Activated T-helper 17 cell treated with anti-CD3 and anti-CD28 coated beads, Interleukin-2, amount 50 U/mL, for 72 hours (primary cell): ENCODE measurements around the gene PARL. TPM values are rescaled to one million over a fixed set of nuclear protein-coding genes. Genes with fewer than 3 reads are reported as not detected.

Experiments
- ATAC-seq: fragments of 150-1000 bp; cut with Tn5 transposase; replicated peaks from 2 replicates; pipeline ENCODE4 v1.10.0; 2021; ENCODE audit warnings: mild to moderate bottlenecking, moderate library complexity
- H3K27ac Mint-ChIP-seq: one replicate; pipeline ENCODE4 v1.8.0; 2022; ENCODE audit warnings: mixed read lengths
- H3K27me3 Mint-ChIP-seq: one replicate; pipeline ENCODE4 v1.8.0; 2022; ENCODE audit warnings: mixed read lengths
- H3K36me3 Mint-ChIP-seq: one replicate; pipeline ENCODE4 v1.8.0; 2022; ENCODE audit warnings: low read depth, mild to moderate bottlenecking, mixed read lengths
- H3K4me1 Mint-ChIP-seq: one replicate; pipeline ENCODE4 v1.8.0; 2022; ENCODE audit warnings: mixed read lengths
- H3K4me3 Mint-ChIP-seq: one replicate; pipeline ENCODE4 v1.8.0; 2022; ENCODE audit warnings: mild to moderate bottlenecking, mixed read lengths
- H3K9me3 Mint-ChIP-seq: one replicate; pipeline ENCODE4 v1.8.0; 2022; ENCODE audit warnings: mixed read lengths
- total RNA-seq, 2 donors: library from RNA; stranded (reverse); gene quantifications; one replicate each; pipeline ENCODE4 v1.2.3, GENCODE V29; 2022

PARL gene
- total RNA-seq, 2 donors from 2014 or later, result 78.9 to 97.6 TPM

- Mint-ChIP-seq H3K27me3 (peaks cover 4% of the 10 kb centered on the region), H3K4me1 (peaks cover 7% of the 10 kb centered on the region), H3K9me3 (no peaks in the 10 kb centered on the region), H3K4me3 (peak overlapping the region; percentile 84), H3K36me3 (peaks cover 20% of the 10 kb centered on the region), H3K27ac (no peak overlapping the region)
- ATAC-seq, result peak; percentile 48
Observed at GRCh38 chr3:183824761-183825455, 59.8 kb downstream of the PARL start.

GRCh38 chr3:183823963-183824362, 60.7 kb downstream of the PARL start:
- ATAC-seq, result no peak
- peaks cover 4% of the 10 kb centered on the region for H3K27me3 Mint-ChIP-seq
- H3K27ac Mint-ChIP-seq, result peak overlapping the region; percentile 62
- peak overlapping the region; percentile 84 for H3K4me3 Mint-ChIP-seq
- H3K36me3 Mint-ChIP-seq, result peaks cover 16% of the 10 kb centered on the region
- H3K4me1 Mint-ChIP-seq, result peaks cover 7% of the 10 kb centered on the region
- H3K9me3 Mint-ChIP-seq, result no peaks in the 10 kb centered on the region

- no peak for ATAC-seq
- H3K4me3 Mint-ChIP-seq, result no peak overlapping the region
- H3K36me3 Mint-ChIP-seq, result peaks cover 14% of the 10 kb centered on the region
- H3K4me1 Mint-ChIP-seq, result peaks cover 7% of the 10 kb centered on the region
- no peak overlapping the region for H3K27ac Mint-ChIP-seq
- peaks cover 4% of the 10 kb centered on the region for H3K27me3 Mint-ChIP-seq
- no peaks in the 10 kb centered on the region for H3K9me3 Mint-ChIP-seq
Observed at GRCh38 chr3:183822631-183823030, 62.0 kb downstream of the PARL start.

- Mint-ChIP-seq H3K27me3 (peaks cover 4% of the 10 kb centered on the region), H3K4me3 (no peak overlapping the region), H3K36me3 (peaks cover 24% of the 10 kb centered on the region), H3K9me3 (no peaks in the 10 kb centered on the region), H3K27ac (no peak overlapping the region), H3K4me1 (peaks cover 7% of the 10 kb centered on the region)
- ATAC-seq, result no peak
Observed at GRCh38 chr3:183819831-183820230, 64.8 kb downstream of the PARL start.

- no peaks in the 10 kb centered on the region for H3K27me3 Mint-ChIP-seq
- H3K36me3 Mint-ChIP-seq, result peaks cover 24% of the 10 kb centered on the region
- H3K4me3 Mint-ChIP-seq, result no peak overlapping the region
- no peak overlapping the region for H3K27ac Mint-ChIP-seq
- no peak for ATAC-seq
- peaks cover 7% of the 10 kb centered on the region for H3K4me1 Mint-ChIP-seq
- no peaks in the 10 kb centered on the region for H3K9me3 Mint-ChIP-seq
Observed at GRCh38 chr3:183818706-183819624, 65.7 kb downstream of the PARL start.

- ATAC-seq, result no peak
- H3K9me3 Mint-ChIP-seq, result no peaks in the 10 kb centered on the region
- H3K27ac Mint-ChIP-seq, result no peak overlapping the region
- H3K27me3 Mint-ChIP-seq, result no peaks in the 10 kb centered on the region
- no peak overlapping the region for H3K4me3 Mint-ChIP-seq
- peaks cover 5% of the 10 kb centered on the region for H3K4me1 Mint-ChIP-seq
- peaks cover 25% of the 10 kb centered on the region for H3K36me3 Mint-ChIP-seq
Observed at GRCh38 chr3:183818041-183818620, 66.5 kb downstream of the PARL start.

- Mint-ChIP-seq H3K9me3 (no peaks in the 10 kb centered on the region), H3K27ac (peak overlapping the region; percentile 28)
Observed at GRCh38 chr3:183817639-183818038, 67.0 kb downstream of the PARL start.

GRCh38 chr3:183816681-183817510, 67.8 kb downstream of the PARL start:
- Mint-ChIP-seq H3K27ac (peak overlapping the region; percentile 28), H3K36me3 (peaks cover 37% of the 10 kb centered on the region), H3K27me3 (no peaks in the 10 kb centered on the region), H3K9me3 (no peaks in the 10 kb centered on the region), H3K4me1 (peaks cover 5% of the 10 kb centered on the region), H3K4me3 (no peak overlapping the region)
- no peak for ATAC-seq

More at GRCh38 chr3:183817639-183818038, 67.0 kb downstream of the PARL start:
- H3K36me3 Mint-ChIP-seq, result peaks cover 30% of the 10 kb centered on the region
- H3K27me3 Mint-ChIP-seq, result no peaks in the 10 kb centered on the region
- no peak for ATAC-seq
- H3K4me1 Mint-ChIP-seq, result peaks cover 5% of the 10 kb centered on the region
- no peak overlapping the region for H3K4me3 Mint-ChIP-seq

- H3K27ac Mint-ChIP-seq, result peak overlapping the region; percentile 16
- H3K27me3 Mint-ChIP-seq, result no peaks in the 10 kb centered on the region
- H3K36me3 Mint-ChIP-seq, result peaks cover 46% of the 10 kb centered on the region
- ATAC-seq, result peak; percentile 11
- peaks cover 5% of the 10 kb centered on the region for H3K4me1 Mint-ChIP-seq
- no peaks in the 10 kb centered on the region for H3K9me3 Mint-ChIP-seq
- no peak overlapping the region for H3K4me3 Mint-ChIP-seq
Observed at GRCh38 chr3:183815951-183816475, 68.7 kb downstream of the PARL start.

GRCh38 chr3:183815563-183815940, 69.1 kb downstream of the PARL start:
- H3K27me3 Mint-ChIP-seq, result no peaks in the 10 kb centered on the region
- peak; percentile 35 for ATAC-seq

GRCh38 chr3:183814240-183814639, 70.4 kb downstream of the PARL start:
- peak overlapping the region; percentile 67 for H3K27ac Mint-ChIP-seq
- ATAC-seq, result peak; percentile 8
- H3K27me3 Mint-ChIP-seq, result no peaks in the 10 kb centered on the region
- H3K9me3 Mint-ChIP-seq, result no peaks in the 10 kb centered on the region
- peaks cover 59% of the 10 kb centered on the region for H3K36me3 Mint-ChIP-seq
- H3K4me1 Mint-ChIP-seq, result peaks cover 10% of the 10 kb centered on the region
- no peak overlapping the region for H3K4me3 Mint-ChIP-seq

More at GRCh38 chr3:183815563-183815940, 69.1 kb downstream of the PARL start:
- Mint-ChIP-seq H3K4me3 (no peak overlapping the region), H3K9me3 (no peaks in the 10 kb centered on the region), H3K4me1 (peaks cover 5% of the 10 kb centered on the region), H3K27ac (peak overlapping the region; percentile 16), H3K36me3 (peaks cover 51% of the 10 kb centered on the region)

GRCh38 chr3:183812761-183813445, 71.8 kb downstream of the PARL start:
- peaks cover 72% of the 10 kb centered on the region for H3K36me3 Mint-ChIP-seq
- H3K4me1 Mint-ChIP-seq, result peaks cover 10% of the 10 kb centered on the region
- no peaks in the 10 kb centered on the region for H3K27me3 Mint-ChIP-seq
- no peak overlapping the region for H3K4me3 Mint-ChIP-seq
- peak overlapping the region; percentile 28 for H3K27ac Mint-ChIP-seq
- H3K9me3 Mint-ChIP-seq, result no peaks in the 10 kb centered on the region
- ATAC-seq, result no peak

- Mint-ChIP-seq H3K27ac (peak overlapping the region; percentile 75), H3K27me3 (no peaks in the 10 kb centered on the region), H3K4me1 (peaks cover 10% of the 10 kb centered on the region), H3K4me3 (no peak overlapping the region), H3K9me3 (no peaks in the 10 kb centered on the region), H3K36me3 (peaks cover 79% of the 10 kb centered on the region)
- no peak for ATAC-seq
Observed at GRCh38 chr3:183811638-183812037, 73.0 kb downstream of the PARL start.
